ENCODE measurements around the gene FRK. TPM values are rescaled to one million over a fixed set of nuclear protein-coding genes. Genes with fewer than 3 reads are reported as not detected.
"Not testable (repeated sequence)": the region's sequence is repeated elsewhere in the genome, so short reads cannot be mapped to it uniquely, and the experiment has no call there.

The FRK gene
- under 1 TPM; 0.39 to 0.84 (median 0.64) TPM for polyA plus RNA-seq (ENCODE audit: insufficient read length in 10 of 10)
- long read RNA-seq, donor 1: 0 reads
- long read RNA-seq, donor 2: 0 reads
- long read RNA-seq, donor 3: 0 reads
- long read RNA-seq, donor 4: 0 reads
- long read RNA-seq, donor 5: 0 reads
- long read RNA-seq, donor 6: 0 reads
- long read RNA-seq, donor 7: 0 reads
- long read RNA-seq, donor 8: 0 reads
- long read RNA-seq, donor 9: 0 reads

GRCh38 chr6:116060572-116061283 lies at the start of gene FRK:
Gene FRK (minus strand): TSS chr6:116060891. CDS start chr6:116060311, 580 bp downstream.
- peak in 2 of 3 donors; percentile 13 to 46 for DNase-seq

- no peak for DNase-seq
These were observed 48.1 kb upstream of the FRK start for GRCh38 chr6:116108836-116109235.

- DNase-seq: no peak
These were observed 45.5 kb upstream of the FRK start for GRCh38 chr6:116106146-116106545.

GRCh38 chr6:116105247-116105646 lies 44.6 kb upstream of the FRK start:
- DNase-seq: no peak

GRCh38 chr6:116104636-116105035 lies 43.9 kb upstream of the FRK start:
- no peak for DNase-seq

GRCh38 chr6:116102873-116103272 lies 42.2 kb upstream of the FRK start:
- no peak for DNase-seq

- DNase-seq: no peak
These were observed 41.1 kb upstream of the FRK start for GRCh38 chr6:116101790-116102189.

GRCh38 chr6:116101302-116101718 lies 40.6 kb upstream of the FRK start:
- no peak for DNase-seq

- peak; percentile 69 to 95 (median 84) for DNase-seq
These were observed 40.0 kb upstream of the FRK start, which contains the start of gene NT5DC1 for GRCh38 chr6:116100419-116101301. Gene NT5DC1 (plus strand): TSS chr6:116100853. CDS start chr6:116100931, 78 bp downstream.

- DNase-seq: peak in 1 of 3 donors; percentile 7
These were observed 38.3 kb upstream of the FRK start for GRCh38 chr6:116099036-116099435.

- DNase-seq: no peak
These were observed 36.5 kb upstream of the FRK start for GRCh38 chr6:116096979-116097816.

GRCh38 chr6:116096048-116096759 lies 35.5 kb upstream of the FRK start:
- not testable (repeated sequence) for DNase-seq

GRCh38 chr6:116094041-116094440 lies 33.4 kb upstream of the FRK start:
- no peak for DNase-seq

- no peak for DNase-seq
These were observed 29.6 kb upstream of the FRK start for GRCh38 chr6:116090251-116090650.

- DNase-seq: no peak
These were observed 28.3 kb upstream of the FRK start for GRCh38 chr6:116088946-116089345.

GRCh38 chr6:116087437-116088027 lies 26.8 kb upstream of the FRK start:
- no peak for DNase-seq

GRCh38 chr6:116084284-116084683 lies 23.6 kb upstream of the FRK start:
- DNase-seq: no peak

- DNase-seq: no peak
These were observed 22.4 kb upstream of the FRK start for GRCh38 chr6:116083052-116083451.

- DNase-seq: no peak
These were observed 18.3 kb upstream of the FRK start for GRCh38 chr6:116078945-116079344.

GRCh38 chr6:116078522-116078921 lies 17.8 kb upstream of the FRK start:
- DNase-seq: no peak

Measured in muscle of back (tissue), 13 donors.